ENCODE data around the gene MAGI3. TPM values are rescaled to one million over a fixed set of nuclear protein-coding genes. Genes with fewer than 3 reads are reported as not detected.

The MAGI3 gene
- polyA plus RNA-seq, 2 of the 4 experiments (the other 2 are of a cell fraction), result 3.8 to 7.9 TPM

DNA sequence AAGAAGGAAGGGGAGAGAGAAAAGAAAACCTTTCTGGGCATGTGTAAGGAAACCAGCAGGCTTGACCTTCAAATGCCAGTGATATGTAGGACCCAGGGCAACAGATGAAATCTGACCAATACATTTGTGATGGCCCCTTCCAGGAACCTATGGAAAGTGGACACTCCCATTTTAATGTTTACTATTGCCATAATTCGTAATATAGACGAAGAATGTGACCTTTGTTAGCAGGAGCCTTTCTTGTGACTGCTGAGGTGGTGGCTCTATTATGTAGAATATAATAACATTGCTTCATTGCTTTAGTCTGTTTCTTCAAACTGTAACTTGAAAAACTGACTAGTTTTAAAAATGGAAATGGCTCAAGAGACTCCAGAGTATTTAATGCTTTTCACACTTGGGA, 150.8 kb downstream of the MAGI3 start:
- Histone ChIP-seq H3K4me3 (no peak overlapping the region), H3K4me2 (peak overlapping the region; percentile 66), H3K27ac (peak overlapping the region in 1 of 2 experiments; percentile 65; a peak in 2 of 6 replicates), H3K4me1 (peaks cover 24% of the 10 kb centered on the region), H3K9me3 (peaks cover 3% of the 10 kb centered on the region; the same call in 1 of the 3 replicates)
- WGBS (ENCODE audit: missing lambda C conversion rate), result 76% methylated on average over 2 of the region's 2 CpGs
- no peak for FAIRE-seq
- ATAC-seq, result no peak
- ChIA-PET POLR2A (no interaction called here), CTCF (no interaction called here)
- no peak for DNase-seq (ENCODE audit: low read depth in 1 of 2, low spot score in 1 of 2)
- TF ChIP-seq ZNF302 (CRISPR knock-in tag; IDR thresholded peaks at IDR 0.05) (no peak), TFCP2L1 (CRISPR knock-in tag; IDR thresholded peaks at IDR 0.05) (no peak), EHMT2 (IDR thresholded peaks at IDR 0.05; ENCODE audit: low read depth) (no peak), CBX2 (IDR thresholded peaks at IDR 0.05; ENCODE audit: borderline replicate concordance, low read depth) (no peak), RARB (CRISPR knock-in tag; IDR thresholded peaks at IDR 0.05) (no peak), ESRRA (IDR thresholded peaks at IDR 0.05; ENCODE audit: borderline replicate concordance, low read length) (no peak), FOSL2 (IDR thresholded peaks at IDR 0.05) (no peak), FOSL2 (CRISPR knock-in tag; IDR thresholded peaks at IDR 0.05) (no peak), CEBPB (IDR thresholded peaks at IDR 0.05) (no peak)
- TF ChIP-seq, protein P1, sequence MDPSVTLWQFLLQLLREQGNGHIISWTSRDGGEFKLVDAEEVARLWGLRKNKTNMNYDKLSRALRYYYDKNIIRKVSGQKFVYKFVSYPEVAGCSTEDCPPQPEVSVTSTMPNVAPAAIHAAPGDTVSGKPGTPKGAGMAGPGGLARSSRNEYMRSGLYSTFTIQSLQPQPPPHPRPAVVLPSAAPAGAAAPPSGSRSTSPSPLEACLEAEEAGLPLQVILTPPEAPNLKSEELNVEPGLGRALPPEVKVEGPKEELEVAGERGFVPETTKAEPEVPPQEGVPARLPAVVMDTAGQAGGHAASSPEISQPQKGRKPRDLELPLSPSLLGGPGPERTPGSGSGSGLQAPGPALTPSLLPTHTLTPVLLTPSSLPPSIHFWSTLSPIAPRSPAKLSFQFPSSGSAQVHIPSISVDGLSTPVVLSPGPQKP (IDR thresholded peaks at IDR 0.05; ENCODE audit: low read depth, low read length), result no peak
- TF ChIP-seq, protein P2, sequence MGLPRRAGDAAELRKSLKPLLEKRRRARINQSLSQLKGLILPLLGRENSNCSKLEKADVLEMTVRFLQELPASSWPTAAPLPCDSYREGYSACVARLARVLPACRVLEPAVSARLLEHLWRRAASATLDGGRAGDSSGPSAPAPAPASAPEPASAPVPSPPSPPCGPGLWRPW (IDR thresholded peaks at IDR 0.05), result no peak

DNA sequence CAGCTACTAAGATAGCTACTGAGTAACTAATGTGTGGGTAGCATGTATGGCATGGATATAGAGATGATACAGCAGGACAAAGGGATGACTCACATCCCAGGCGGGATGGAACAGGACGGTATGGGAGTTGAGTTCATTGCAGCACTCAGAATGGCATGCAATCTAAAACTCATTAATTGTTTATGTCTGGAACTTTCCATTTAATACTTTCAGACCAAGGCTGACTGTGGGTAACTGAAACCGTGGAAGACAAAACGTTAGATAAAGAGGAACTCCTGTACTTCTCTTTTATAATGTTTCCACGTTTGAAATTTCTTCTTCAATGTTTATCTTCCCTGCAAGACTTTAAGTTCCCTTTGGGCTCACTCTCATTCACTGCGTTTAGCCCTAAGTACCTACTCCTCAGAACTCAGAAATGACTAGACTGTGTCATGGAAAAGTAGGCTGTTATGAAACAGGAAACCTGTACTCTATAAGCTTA, 151.9 kb downstream of the MAGI3 start:
- FAIRE-seq (no peak), DNase-seq (ENCODE audit: low read depth in 1 of 2, low spot score in 1 of 2) (peak in 1 of 2 experiments; percentile 24), ATAC-seq (peak; percentile 83 to 84; a peak in 5 of 6 replicates)
- Histone ChIP-seq H3K27ac (peak overlapping the region; percentile 65 to 81), H3K4me3 (no peak overlapping the region), H3K4me1 (peaks cover 24% of the 10 kb centered on the region), H3K9me3 (peaks cover 3% of the 10 kb centered on the region; the same call in 1 of the 3 replicates), H3K4me2 (peak overlapping the region; percentile 66)
- 38% methylated on average over 6 of the region's 6 CpGs for WGBS (ENCODE audit: missing lambda C conversion rate)
- CTCF ChIA-PET, result no interaction called here
- POLR2A ChIA-PET, result no interaction called here
- TF ChIP-seq NR3C1 (IDR thresholded peaks at IDR 0.05) (no peak), JUNB (IDR thresholded peaks at IDR 0.05) (0 out of 2 replicates have a peak, but pooled peaks have one; percentile 11), ZC3H11A (IDR thresholded peaks at IDR 0.05) (no peak), SMC3 (IDR thresholded peaks at IDR 0.05) (no peak), HOXA7 (CRISPR knock-in tag; IDR thresholded peaks at IDR 0.05) (no peak), TFCP2L1 (CRISPR knock-in tag; IDR thresholded peaks at IDR 0.05) (no peak), HOXB13 (CRISPR knock-in tag; IDR thresholded peaks at IDR 0.05; ENCODE audit: low read depth) (no peak), RCOR1 (IDR thresholded peaks at IDR 0.05; ENCODE audit: low read depth, low read length) (no peak), FOSL2 (IDR thresholded peaks at IDR 0.05) (no peak), FOSL2 (CRISPR knock-in tag; IDR thresholded peaks at IDR 0.05) (peak; percentile 21; the same call in 1 of the 2 replicates)

DNA sequence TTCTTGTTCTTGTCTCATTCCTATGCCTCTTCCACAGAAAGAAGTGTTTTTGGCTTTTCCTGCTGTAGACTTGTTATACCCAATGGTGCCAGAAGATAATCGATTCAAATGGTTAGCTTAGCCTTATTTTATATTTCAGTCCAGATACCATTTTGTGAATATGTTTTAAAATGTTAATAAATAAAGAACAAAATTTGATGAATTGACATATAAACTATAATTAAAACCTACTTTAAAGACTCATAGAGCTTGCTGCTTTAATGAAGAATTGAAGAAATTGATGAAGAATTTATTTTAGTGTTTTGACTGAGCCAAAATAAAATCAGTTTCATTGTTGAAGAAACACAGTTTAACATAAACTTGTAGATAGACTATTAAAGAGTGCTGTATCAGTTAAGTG, 152.8 kb downstream of the MAGI3 start:
- ATAC-seq (no peak), DNase-seq (ENCODE audit: low read depth in 1 of 2, low spot score in 1 of 2) (no peak), FAIRE-seq (no peak)
- no peak overlapping the region for H3K27ac ChIP-seq
- CTCF ChIA-PET, result no interaction called here
- TF ChIP-seq, protein P3, sequence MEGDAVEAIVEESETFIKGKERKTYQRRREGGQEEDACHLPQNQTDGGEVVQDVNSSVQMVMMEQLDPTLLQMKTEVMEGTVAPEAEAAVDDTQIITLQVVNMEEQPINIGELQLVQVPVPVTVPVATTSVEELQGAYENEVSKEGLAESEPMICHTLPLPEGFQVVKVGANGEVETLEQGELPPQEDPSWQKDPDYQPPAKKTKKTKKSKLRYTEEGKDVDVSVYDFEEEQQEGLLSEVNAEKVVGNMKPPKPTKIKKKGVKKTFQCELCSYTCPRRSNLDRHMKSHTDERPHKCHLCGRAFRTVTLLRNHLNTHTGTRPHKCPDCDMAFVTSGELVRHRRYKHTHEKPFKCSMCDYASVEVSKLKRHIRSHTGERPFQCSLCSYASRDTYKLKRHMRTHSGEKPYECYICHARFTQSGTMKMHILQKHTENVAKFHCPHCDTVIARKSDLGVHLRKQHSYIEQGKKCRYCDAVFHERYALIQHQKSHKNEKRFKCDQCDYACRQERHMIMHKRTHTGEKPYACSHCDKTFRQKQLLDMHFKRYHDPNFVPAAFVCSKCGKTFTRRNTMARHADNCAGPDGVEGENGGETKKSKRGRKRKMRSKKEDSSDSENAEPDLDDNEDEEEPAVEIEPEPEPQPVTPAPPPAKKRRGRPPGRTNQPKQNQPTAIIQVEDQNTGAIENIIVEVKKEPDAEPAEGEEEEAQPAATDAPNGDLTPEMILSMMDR (IDR thresholded peaks at IDR 0.05), result no peak
- peak; percentile 50 for TF ChIP-seq MAFK (IDR thresholded peaks at IDR 0.05; ENCODE audit: partially characterized antibody)
- WGBS (ENCODE audit: missing lambda C conversion rate), result 94% methylated on average over 1 of the region's 1 CpG
- POLR2A ChIA-PET, result no interaction called here
- peaks cover 1% of the 10 kb centered on the region; the same call in 1 of the 3 replicates for H3K9me3 ChIP-seq
- H3K4me2 ChIP-seq, result no peak overlapping the region
- H3K4me3 ChIP-seq, result no peak overlapping the region
- H3K4me1 ChIP-seq, result peaks cover 24% of the 10 kb centered on the region

Data from A549 (cell line).